Endothelial cell of umbilical vein (primary cell): Measurements from ENCODE around the gene TAB3. TPM values are rescaled to one million over a fixed set of nuclear protein-coding genes. Genes with fewer than 3 reads are reported as not detected.

Experiments used
- BruUV-seq: library from RNA; stranded (reverse); fragments of 400-500 nt; replicated peaks from 2 replicates; lab custom pipeline; 2021; lab: Mats Ljungman, UMichigan
- CTCF ChIA-PET: fragments of 300-600, 350-600 bp; sonication (Branson Sonifier 250); formaldehyde crosslinking; loops from one replicate; lab custom pipeline; 2021; ENCODE audit warnings: antibody characterized with exemption, inconsistent platforms; lab: Charles Lee
- POLR2A ChIA-PET: fragments of 300-600, 350-600 bp; sonication (Branson Sonifier 250); formaldehyde crosslinking; loops from one replicate; lab custom pipeline; 2021; ENCODE audit warnings: antibody characterized with exemption, inconsistent platforms; lab: Charles Lee
- DNase-seq: peaks from one replicate; pipeline ENCODE4 v3.0.0-alpha.2; 2011; ENCODE audit warnings: low read depth, low spot score
- FAIRE-seq: peaks from 2 replicates; lab custom pipeline; 2011; peaks lifted over from hg19 to GRCh38; lab: Jason Lieb, UNC
- H2AFZ ChIP-seq: 2 replicates; pipeline ENCODE4 v1.6.0; 2012; ENCODE audit warnings: low read depth, low read length, control low read depth, inconsistent platforms
- H3K27ac ChIP-seq: 2 replicates; pipeline ENCODE4 v1.5.1; 2011; ENCODE audit warnings: low read depth, mild to moderate bottlenecking, control low read depth, low read length, moderate library complexity; ENCODE audit not compliant: insufficient read depth
- H3K27me3 ChIP-seq, 2 experiments: 2 replicates each; pipeline versions ENCODE4 v1.6.0 to v1.6.1; 2011; ENCODE audit warnings: low read length in 2 of 2, mixed read lengths in 1 of 2; ENCODE audit not compliant: control insufficient read depth in 2 of 2, insufficient read depth in 2 of 2
- H3K36me3 ChIP-seq, 2 experiments: 2 replicates in 1 of 2; 3 replicates in 1 of 2; pipeline ENCODE4 v1.5.1; 2011; ENCODE audit warnings: low read length in 2 of 2, mild to moderate bottlenecking in 1 of 2, moderate library complexity in 1 of 2; ENCODE audit not compliant: control insufficient read depth in 2 of 2, insufficient read depth in 2 of 2; ENCODE audit errors: extremely low read depth in 1 of 2
- H3K4me1 ChIP-seq: 3 replicates; pipeline ENCODE4 v1.5.1; 2011; ENCODE audit warnings: mild to moderate bottlenecking, low read length; ENCODE audit not compliant: control insufficient read depth, insufficient read depth; ENCODE audit errors: extremely low read depth
- H3K4me2 ChIP-seq: 2 replicates; pipeline ENCODE4 v1.6.1; 2011; ENCODE audit warnings: low read length, control low read depth, mixed read lengths; ENCODE audit not compliant: insufficient read depth
- H3K4me3 ChIP-seq, 3 experiments: fragments of 200-600 bp in 1 of 3; sonication (generic), shearing (Covaris generic) in 1 of 3; replicated peaks in 1 of 3; 2 replicates each; pipeline ENCODE4 v1.5.1; 2011 to 2016; ENCODE audit warnings: control low read depth in 3 of 3, low read length in 3 of 3, mild to moderate bottlenecking in 2 of 3, inconsistent platforms in 1 of 3, low read depth in 1 of 3, moderate library complexity in 1 of 3; ENCODE audit not compliant: insufficient read depth in 1 of 3
- H3K79me2 ChIP-seq: 2 replicates; pipeline ENCODE4 v1.6.0; 2012; ENCODE audit warnings: low read length, inconsistent platforms; ENCODE audit not compliant: control insufficient read depth, insufficient read depth
- H3K9ac ChIP-seq: replicated peaks from 2 replicates; pipeline ENCODE3; 2011; ENCODE audit warnings: low read length, control low read depth; ENCODE audit not compliant: insufficient read depth; ENCODE audit errors: extremely low read depth
- H3K9me1 ChIP-seq: replicated peaks from 3 replicates; pipeline ENCODE4 v1.6.0; 2011; ENCODE audit warnings: mild to moderate bottlenecking, low read length; ENCODE audit not compliant: control insufficient read depth, insufficient read depth; ENCODE audit errors: extremely low read depth
- H3K9me3 ChIP-seq: replicated peaks from 2 replicates; pipeline ENCODE4 v1.5.1; 2012; ENCODE audit warnings: low read length, inconsistent platforms; ENCODE audit not compliant: control insufficient read depth, insufficient read depth
- H4K20me1 ChIP-seq: replicated peaks from 2 replicates; pipeline ENCODE3; 2011; ENCODE audit warnings: mild to moderate bottlenecking, low read length; ENCODE audit not compliant: control insufficient read depth, insufficient read depth; ENCODE audit errors: extremely low read depth
- CTCF ChIP-seq, 2 donors: IDR thresholded peaks; 1 replicate in 1 of 2; 2 replicates in 1 of 2; pipeline ENCODE4 v1.5.1; 2011; ENCODE audit warnings: low read length in 2 of 2, mild to moderate bottlenecking in 2 of 2, moderate library complexity in 2 of 2, control low read depth in 1 of 2, inconsistent platforms in 1 of 2, low read depth in 1 of 2; ENCODE audit not compliant: insufficient read depth in 1 of 2; ENCODE audit errors: extremely low read depth in 1 of 2
- EZH2 ChIP-seq: IDR thresholded peaks from 2 replicates; pipeline ENCODE4 v1.6.1; 2012; ENCODE audit warnings: borderline replicate concordance, low read depth, mild to moderate bottlenecking, moderate library complexity, low read length, inconsistent platforms; ENCODE audit not compliant: severe bottlenecking
- FOS ChIP-seq: IDR thresholded peaks from 2 replicates; pipeline ENCODE4 v1.6.1; 2011; ENCODE audit warnings: mild to moderate bottlenecking, low read length, moderate library complexity, borderline replicate concordance; ENCODE audit not compliant: insufficient read depth
- GATA2 ChIP-seq: IDR thresholded peaks from 2 replicates; pipeline ENCODE4 v1.7.0; 2011; ENCODE audit warnings: low read depth, mild to moderate bottlenecking, moderate library complexity, mixed read lengths, low read length; ENCODE audit not compliant: insufficient read length, insufficient read depth
- JUN ChIP-seq: IDR thresholded peaks from 2 replicates; pipeline ENCODE4 v1.6.1; 2011; ENCODE audit warnings: borderline replicate concordance, low read depth; ENCODE audit not compliant: insufficient read length, insufficient read depth
- MAX ChIP-seq: IDR thresholded peaks from 2 replicates; pipeline ENCODE4 v1.6.1; 2011; ENCODE audit not compliant: insufficient read depth, insufficient read length
- MYC ChIP-seq: IDR thresholded peaks from one replicate; pipeline ENCODE4 v1.6.1; 2011; ENCODE audit warnings: mild to moderate bottlenecking, low read depth, low read length
- POLR2A ChIP-seq: IDR thresholded peaks from 2 replicates; pipeline ENCODE4 v1.6.1; 2012; ENCODE audit warnings: low read depth, mild to moderate bottlenecking, control low read depth, low read length
- POLR2AphosphoS5 ChIP-seq: IDR thresholded peaks from 2 replicates; pipeline ENCODE4 v1.6.1; 2012; ENCODE audit warnings: low read depth, mild to moderate bottlenecking, control low read depth, low read length, moderate library complexity; ENCODE audit not compliant: insufficient read depth
- dilution Hi-C: fragments of 300-500 bp; cut with MboI; formaldehyde crosslinking; loops from one replicate; pipeline ENCODE4 v1.15.0; 2019; ENCODE audit warnings: low sequenced_read_pairs; ENCODE audit not compliant: extremely low pct_ligation_motif_present
- intact Hi-C: fragments of 100-400 bp; cut with micrococcal nuclease; formaldehyde crosslinking; loops from one replicate; pipeline ENCODE4 v1.10.0; 2022
- polyA plus RNA-seq, 4 experiments: library from polyadenylated mRNA; depleted of rRNA in 3 of 4; stranded (reverse) in 3 of 4; unstranded in 1 of 4; fragments of >200 nt; gene quantifications; 2 replicates each; pipeline versions ENCODE4 v1.2.1 to v1.2.3, GENCODE V29; 2011 to 2012; ENCODE audit warnings: missing spikeins in 1 of 4
- total RNA-seq: library from RNA; stranded (reverse); gene quantifications from 2 replicates; pipeline ENCODE4 v1.2.3, GENCODE V29; 2021

TAB3 gene
- total and polyA plus RNA-seq, 2 donors (not counting 3 experiments of a cell fraction or from before 2014, with no cell fraction given): 11.5 to 11.7 TPM

- Histone ChIP-seq H3K9me1 (no peaks in the 10 kb centered on the region), H3K79me2 (no peaks in the 10 kb centered on the region), H4K20me1 (no peaks in the 10 kb centered on the region), H2AFZ (no peak overlapping the region), H3K4me1 (no peaks in the 10 kb centered on the region), H3K27me3 (no peaks in the 10 kb centered on the region), H3K9me3 (no peaks in the 10 kb centered on the region), H3K4me2 (no peak overlapping the region), H3K9ac (no peak overlapping the region), H3K27ac (no peak overlapping the region), H3K4me3 (no peak overlapping the region), H3K36me3 (no peaks in the 10 kb centered on the region)
- intact Hi-C loops: no loop called here
- TF ChIP-seq EZH2: no peak
- TF ChIP-seq CTCF (IDR thresholded peaks at IDR 0.05; ENCODE audit: extremely low read depth in 1 of 2, insufficient read depth in 1 of 2, low read depth in 1 of 2, low read length in 2 of 2): no peak
- no peak for TF ChIP-seq POLR2AphosphoS5
- no peak for TF ChIP-seq POLR2A
- TF ChIP-seq GATA2: no peak
- CTCF ChIA-PET: no interaction called here
- FAIRE-seq (no peak), DNase-seq (no peak)
- BruUV-seq: no TSS peak
- POLR2A ChIA-PET: no interaction called here
- dilution Hi-C loops: no loop called here
Observed at GRCh38 chrX:30804462-30804861, 84.6 kb downstream of the TAB3 start.

GRCh38 chrX:30800901-30801300 lies 88.2 kb downstream of the TAB3 start:
- H3K4me3 ChIP-seq: no peak overlapping the region
- no TSS peak for BruUV-seq
- FAIRE-seq: no peak
- dilution Hi-C loops (no loop called here), intact Hi-C loops (no loop called here)
- H3K27ac ChIP-seq: no peak overlapping the region
- H3K4me1 ChIP-seq: no peaks in the 10 kb centered on the region
- no peak for DNase-seq
- no peaks in the 10 kb centered on the region for H4K20me1 ChIP-seq
- no peaks in the 10 kb centered on the region for H3K9me3 ChIP-seq
- no peak overlapping the region for H3K4me2 ChIP-seq
- H3K36me3 ChIP-seq: no peaks in the 10 kb centered on the region
- no peaks in the 10 kb centered on the region for H3K9me1 ChIP-seq
- H3K9ac ChIP-seq: no peak overlapping the region
- ChIA-PET POLR2A (no interaction called here), CTCF (no interaction called here)
- H3K27me3 ChIP-seq: no peaks in the 10 kb centered on the region
- no peaks in the 10 kb centered on the region for H3K79me2 ChIP-seq
- no peak overlapping the region for H2AFZ ChIP-seq
- TF ChIP-seq CTCF (IDR thresholded peaks at IDR 0.05; ENCODE audit: extremely low read depth in 1 of 2, insufficient read depth in 1 of 2, low read depth in 1 of 2, low read length in 2 of 2): no peak
- no peak for TF ChIP-seq FOS
- no peak for TF ChIP-seq JUN
- TF ChIP-seq POLR2AphosphoS5: no peak
- TF ChIP-seq MYC: no peak
- TF ChIP-seq POLR2A: no peak
- no peak for TF ChIP-seq EZH2
- TF ChIP-seq MAX: no peak
- no peak for TF ChIP-seq GATA2
